GM10266 (cell line): ENCODE results near the gene ZNF492.
"Not testable (repeated sequence)": the region's sequence is repeated elsewhere in the genome, so short reads cannot be mapped to it uniquely, and the experiment has no call there.

Experiments
- DNase-seq: peaks from one replicate; pipeline ENCODE4 v3.0.0; 2012; ENCODE audit errors: extremely low spot score
- TF ChIP-seq, protein P1 (sequence below): IDR thresholded peaks from 2 replicates; pipeline ENCODE4 v1.5.1; 2012; ENCODE audit warnings: mild to moderate bottlenecking, low read depth; ENCODE audit not compliant: control insufficient read depth, insufficient read depth; ENCODE audit errors: missing control alignments

The ZNF492 gene

DNA sequence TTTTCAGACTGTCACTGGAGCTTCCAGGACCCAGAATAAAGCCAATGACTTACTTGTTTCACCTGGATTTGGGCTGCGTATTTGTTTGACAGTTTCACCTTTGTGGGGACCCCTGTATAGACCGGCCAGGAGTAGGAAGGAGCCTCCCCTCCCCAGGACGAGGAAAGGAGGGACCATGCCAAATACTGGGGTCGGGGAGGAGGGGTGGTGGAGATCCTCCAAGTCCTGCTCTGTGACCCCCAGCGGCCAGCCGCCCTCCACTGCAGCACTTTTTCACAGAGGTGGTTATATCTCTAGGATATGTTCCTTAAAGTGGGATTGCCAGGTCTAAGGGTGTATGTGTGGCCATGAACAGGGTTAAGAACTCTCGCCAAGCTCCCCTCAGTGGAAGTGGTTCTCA, 25.7 kb upstream of the ZNF492 start:
- TF ChIP-seq, protein P1, sequence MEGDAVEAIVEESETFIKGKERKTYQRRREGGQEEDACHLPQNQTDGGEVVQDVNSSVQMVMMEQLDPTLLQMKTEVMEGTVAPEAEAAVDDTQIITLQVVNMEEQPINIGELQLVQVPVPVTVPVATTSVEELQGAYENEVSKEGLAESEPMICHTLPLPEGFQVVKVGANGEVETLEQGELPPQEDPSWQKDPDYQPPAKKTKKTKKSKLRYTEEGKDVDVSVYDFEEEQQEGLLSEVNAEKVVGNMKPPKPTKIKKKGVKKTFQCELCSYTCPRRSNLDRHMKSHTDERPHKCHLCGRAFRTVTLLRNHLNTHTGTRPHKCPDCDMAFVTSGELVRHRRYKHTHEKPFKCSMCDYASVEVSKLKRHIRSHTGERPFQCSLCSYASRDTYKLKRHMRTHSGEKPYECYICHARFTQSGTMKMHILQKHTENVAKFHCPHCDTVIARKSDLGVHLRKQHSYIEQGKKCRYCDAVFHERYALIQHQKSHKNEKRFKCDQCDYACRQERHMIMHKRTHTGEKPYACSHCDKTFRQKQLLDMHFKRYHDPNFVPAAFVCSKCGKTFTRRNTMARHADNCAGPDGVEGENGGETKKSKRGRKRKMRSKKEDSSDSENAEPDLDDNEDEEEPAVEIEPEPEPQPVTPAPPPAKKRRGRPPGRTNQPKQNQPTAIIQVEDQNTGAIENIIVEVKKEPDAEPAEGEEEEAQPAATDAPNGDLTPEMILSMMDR: no peak
- DNase-seq: no peak

DNA sequence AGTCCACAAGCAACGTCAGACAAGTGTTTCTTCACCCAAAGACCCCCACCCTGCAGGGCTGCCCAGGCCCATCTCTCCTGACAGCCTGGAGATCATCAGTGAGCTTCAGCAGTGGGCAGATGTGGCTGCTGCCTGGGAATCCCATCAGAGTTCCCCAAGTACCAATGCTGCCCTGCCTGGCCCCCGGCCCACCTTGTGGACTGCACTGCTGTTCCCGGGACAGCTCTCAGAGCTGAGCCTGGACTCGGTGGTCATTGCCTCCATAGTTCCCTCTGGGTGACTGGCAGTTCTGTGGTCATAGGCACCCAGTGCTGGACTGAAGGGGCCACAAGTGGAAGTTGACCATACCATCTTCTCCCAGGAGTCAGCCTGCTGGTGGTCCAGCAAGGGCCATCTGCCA, 24.5 kb upstream of the ZNF492 start:
- no peak for DNase-seq
- TF ChIP-seq, protein P1: no peak

DNA sequence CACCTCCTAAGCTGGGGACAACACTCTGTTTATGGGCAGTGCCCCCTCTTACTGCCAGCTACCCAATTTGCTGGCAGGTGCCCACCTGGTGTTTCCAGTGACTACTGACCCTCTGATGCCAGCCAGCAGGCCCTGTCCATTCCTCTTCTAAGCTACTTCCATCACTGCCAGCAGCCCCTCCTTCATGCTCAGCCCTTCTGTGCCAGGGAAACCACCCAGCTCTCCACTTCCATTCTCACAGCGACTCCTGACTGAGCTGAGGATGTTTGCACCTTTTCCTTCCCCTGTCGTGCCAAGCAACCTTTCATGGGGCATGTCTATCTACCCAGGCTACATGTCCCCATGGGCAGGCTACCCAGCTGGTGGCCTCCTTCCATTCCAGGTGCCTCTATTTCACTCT, 24.0 kb upstream of the ZNF492 start:
- DNase-seq: no peak
- TF ChIP-seq, protein P1: no peak

DNA sequence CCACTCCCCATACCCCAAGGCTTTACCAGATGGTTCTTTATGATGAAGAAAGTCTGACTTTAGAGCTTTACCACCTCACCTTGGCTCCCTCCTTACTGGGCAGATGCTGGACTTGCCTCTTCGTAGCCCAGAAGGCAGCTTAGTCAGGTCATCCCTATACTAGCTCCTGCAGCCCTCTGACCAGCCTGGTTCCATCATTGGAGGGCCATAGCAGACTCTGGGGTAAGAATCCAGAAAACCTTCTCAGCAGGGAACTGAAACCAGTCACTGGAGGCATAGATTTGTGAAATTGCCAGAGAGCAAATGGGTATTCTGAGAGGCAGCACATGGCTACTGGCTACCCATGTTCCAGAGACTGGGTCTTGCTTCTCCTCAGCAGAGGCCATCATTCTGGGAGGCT, 21.8 kb upstream of the ZNF492 start:
- TF ChIP-seq, protein P1: no peak
- no peak for DNase-seq

DNA sequence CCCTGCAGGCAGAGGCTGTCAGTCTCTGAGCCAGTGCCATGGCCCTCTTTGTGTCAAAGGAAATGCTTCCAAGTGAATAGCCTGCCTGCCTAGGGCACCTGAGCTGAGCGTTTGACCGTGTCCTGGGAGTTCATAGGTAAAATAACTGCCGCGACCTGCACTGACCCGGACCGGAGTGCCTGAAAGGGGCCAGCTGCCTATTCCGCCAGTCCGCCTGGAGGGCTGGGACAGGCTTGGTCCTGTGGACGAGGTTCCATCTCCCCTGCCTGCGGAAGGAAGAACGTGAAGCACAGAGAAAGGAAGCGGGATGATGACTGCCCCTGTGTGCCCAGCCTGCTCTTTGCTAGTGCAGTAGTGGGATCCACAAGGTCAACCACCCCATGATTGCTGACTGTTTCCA, 17.5 kb upstream of the ZNF492 start:
- no peak for DNase-seq

DNA sequence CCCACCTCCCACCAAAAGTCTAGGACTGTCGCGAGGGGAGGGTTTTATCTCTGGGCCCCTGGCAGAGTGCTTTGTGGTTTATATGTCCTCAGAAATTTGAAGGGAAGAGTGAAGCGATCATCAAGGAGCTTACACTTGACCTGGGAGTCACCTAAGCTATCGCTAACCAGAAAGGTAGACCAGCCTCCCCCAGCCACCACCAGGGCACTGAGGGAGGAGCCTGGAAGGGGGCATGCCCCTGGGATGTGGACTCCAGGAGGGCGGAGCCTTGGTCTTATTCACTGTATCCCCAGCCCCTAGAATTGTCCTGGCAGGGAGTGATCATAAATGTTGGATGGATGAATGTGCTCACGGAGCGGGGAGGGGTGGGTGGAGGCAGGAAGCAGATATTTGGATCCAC, 16.9 kb upstream of the ZNF492 start:
- DNase-seq: not testable (repeated sequence)

More for the DNA sequence above, 17.5 kb upstream of the ZNF492 start:
- TF ChIP-seq, protein P1: no peak

DNA sequence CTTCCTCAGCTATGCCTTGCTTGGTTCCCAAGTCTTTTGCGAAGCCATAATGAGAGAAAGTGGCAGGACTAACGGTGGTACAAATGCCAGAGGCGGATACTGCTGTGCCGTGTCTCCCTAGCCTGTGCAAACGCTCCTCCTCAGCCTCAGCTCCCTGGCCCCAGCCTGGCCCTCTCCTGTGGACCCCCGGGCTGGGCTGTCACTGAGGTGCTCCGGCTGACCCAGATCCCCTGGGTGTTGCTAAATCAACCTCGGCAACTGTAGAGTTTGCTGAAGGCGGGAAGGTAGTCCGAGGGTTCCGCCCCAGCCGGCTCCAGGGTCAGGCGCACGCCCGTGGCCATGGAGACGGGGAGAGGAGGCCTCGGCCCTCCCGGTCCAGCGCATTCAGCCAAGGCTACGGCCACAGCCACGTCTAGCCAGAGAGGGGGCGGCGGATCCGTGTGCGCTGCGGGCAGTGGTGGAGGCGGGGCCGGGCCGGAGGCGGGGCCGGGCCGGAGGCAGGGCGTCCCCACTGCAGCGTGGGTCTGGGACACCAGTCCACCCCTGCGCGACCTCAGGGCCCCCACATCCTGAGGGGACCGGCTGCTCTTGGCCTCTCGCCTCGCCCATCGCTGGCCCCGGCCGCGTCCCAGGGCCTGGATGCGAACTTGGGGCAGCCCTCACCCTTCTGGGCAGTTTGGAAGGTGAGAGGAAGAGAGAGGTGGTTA, 16.4 kb upstream of the ZNF492 start:
- no peak for DNase-seq
- TF ChIP-seq, protein P1: no peak

DNA sequence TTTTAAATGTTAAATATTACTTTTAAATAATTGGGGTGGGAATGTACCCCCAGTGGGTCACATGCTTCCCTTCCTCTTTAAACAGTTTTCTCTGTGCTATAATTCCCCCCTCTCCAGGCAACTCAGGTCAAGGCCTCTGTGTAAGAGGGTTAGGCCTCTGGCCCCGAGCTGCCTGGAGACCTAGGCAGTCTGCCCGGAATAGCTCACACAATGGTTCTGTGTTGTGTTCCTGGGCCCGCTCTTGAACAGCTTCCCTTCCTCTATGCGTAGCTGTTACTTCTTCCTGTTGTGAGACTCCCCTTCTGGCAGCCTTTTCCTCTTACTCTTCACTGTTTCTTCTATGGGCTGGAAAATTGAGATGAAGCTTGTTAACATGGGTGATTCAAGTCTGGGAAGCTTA, 14.8 kb upstream of the ZNF492 start:
- TF ChIP-seq, protein P1: no peak
- DNase-seq: no peak
